22Rv1 (cell line): Measurements from ENCODE around the gene SCAMP2.
A peak's percentile ranks its signal among the peaks of the same experiment; 100 is the strongest.

ENCODE experiments used
- H3K27ac ChIP-seq: fragments of 450-650 bp; 2 replicates; pipeline ENCODE4 v1.5.1; 2017
- ZFX ChIP-seq: fragments of 450-650 bp; IDR thresholded peaks from 2 replicates; pipeline ENCODE4 v1.6.1; 2017; ENCODE audit warnings: antibody characterized with exemption, borderline replicate concordance
- TF ChIP-seq, protein P1 (sequence below): fragments of 450-650 bp; IDR thresholded peaks from 2 replicates; pipeline ENCODE4 v1.5.1; 2017; ENCODE audit warnings: mild to moderate bottlenecking

SCAMP2 gene

DNA sequence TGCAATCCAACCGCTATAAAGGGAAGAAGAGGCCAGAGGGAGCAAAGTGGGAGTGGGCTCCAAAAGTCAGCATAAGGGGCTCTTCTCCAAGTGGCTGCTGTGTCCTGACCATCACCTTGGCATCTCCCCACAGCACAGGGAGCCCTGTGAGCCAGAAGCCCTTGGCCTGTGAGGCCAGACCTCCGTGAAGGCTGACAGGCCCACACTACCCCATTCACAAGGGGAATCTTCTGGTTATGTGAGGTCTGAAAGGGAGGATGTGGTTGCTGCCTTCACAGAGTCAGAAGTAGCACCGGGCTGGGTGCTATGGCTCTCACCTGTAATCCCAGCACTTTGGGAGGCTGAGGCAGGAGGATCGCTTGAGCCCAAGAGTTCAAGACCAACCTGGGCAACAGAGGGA, 27.6 kb downstream of the SCAMP2 start:
- H3K27ac ChIP-seq: no peak overlapping the region
- TF ChIP-seq ZFX: no peak
- TF ChIP-seq, protein P1, sequence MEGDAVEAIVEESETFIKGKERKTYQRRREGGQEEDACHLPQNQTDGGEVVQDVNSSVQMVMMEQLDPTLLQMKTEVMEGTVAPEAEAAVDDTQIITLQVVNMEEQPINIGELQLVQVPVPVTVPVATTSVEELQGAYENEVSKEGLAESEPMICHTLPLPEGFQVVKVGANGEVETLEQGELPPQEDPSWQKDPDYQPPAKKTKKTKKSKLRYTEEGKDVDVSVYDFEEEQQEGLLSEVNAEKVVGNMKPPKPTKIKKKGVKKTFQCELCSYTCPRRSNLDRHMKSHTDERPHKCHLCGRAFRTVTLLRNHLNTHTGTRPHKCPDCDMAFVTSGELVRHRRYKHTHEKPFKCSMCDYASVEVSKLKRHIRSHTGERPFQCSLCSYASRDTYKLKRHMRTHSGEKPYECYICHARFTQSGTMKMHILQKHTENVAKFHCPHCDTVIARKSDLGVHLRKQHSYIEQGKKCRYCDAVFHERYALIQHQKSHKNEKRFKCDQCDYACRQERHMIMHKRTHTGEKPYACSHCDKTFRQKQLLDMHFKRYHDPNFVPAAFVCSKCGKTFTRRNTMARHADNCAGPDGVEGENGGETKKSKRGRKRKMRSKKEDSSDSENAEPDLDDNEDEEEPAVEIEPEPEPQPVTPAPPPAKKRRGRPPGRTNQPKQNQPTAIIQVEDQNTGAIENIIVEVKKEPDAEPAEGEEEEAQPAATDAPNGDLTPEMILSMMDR: no peak

DNA sequence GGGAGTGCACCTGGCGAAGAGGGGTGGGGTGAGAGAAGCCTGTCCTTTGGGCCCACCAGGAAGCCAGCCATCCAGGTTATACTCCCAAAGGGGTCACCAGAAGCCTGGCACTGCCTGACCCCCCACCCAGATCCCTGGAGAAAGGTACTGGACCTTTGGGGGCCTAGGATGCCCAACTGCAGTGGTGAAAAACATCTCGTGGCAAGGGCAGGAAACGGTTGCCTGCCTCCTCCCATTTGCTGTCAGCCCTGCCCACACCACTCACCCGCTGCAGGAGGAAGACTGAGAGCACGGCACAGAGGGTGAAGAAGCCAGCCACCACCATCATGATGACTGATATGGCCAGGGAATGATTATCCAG, 28.0 kb downstream of the SCAMP2 start:
- TF ChIP-seq, protein P1: no peak
- TF ChIP-seq ZFX: no peak
- H3K27ac ChIP-seq: no peak overlapping the region

DNA sequence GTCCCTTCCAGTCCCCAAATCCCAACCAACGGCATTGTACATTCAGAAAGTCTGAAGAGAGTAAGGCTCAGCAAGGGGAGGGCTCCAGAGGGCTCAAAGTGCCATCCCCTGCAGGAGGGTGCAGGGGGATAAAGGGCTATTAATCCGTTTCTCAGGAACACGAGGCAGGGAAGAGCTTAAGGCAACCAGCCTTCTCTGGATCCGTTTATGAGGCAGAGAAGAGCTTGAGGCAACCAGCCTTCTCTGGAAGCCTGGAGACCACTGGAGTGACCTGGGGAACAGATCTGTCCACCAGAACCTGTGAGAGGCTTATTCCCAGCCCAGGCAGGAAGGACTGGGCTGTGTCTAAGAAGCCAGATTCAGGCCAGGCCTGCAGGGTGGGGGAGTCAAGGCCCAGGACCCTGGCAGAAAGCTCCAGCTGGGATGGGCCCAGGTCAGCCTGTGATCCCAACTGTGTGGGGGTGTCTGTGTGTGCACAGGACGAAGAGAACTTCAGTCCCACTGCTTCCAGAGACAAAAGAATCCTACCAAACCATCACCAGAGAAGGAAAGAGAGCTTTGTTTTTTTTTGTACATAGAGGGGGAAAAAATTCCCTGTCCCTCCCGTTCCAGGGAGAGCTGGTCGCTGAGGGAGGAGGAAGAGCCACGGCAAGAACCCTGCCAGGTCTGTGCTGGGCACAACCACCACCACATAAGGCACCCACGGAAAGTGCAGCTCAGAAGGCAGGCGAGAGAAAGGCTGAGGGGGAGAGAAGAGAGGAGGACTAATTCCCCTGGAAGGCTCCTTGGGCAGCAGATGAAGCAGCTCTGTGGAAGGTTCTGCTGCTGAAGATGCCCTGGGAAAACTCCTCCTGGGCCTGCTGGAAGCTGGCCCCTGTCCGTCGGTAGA, 28.6 kb downstream of the SCAMP2 start:
- H3K27ac ChIP-seq: peak overlapping the region; percentile 89; the same call in 1 of the 2 replicates
- no peak for TF ChIP-seq ZFX
- TF ChIP-seq, protein P1: no peak

DNA sequence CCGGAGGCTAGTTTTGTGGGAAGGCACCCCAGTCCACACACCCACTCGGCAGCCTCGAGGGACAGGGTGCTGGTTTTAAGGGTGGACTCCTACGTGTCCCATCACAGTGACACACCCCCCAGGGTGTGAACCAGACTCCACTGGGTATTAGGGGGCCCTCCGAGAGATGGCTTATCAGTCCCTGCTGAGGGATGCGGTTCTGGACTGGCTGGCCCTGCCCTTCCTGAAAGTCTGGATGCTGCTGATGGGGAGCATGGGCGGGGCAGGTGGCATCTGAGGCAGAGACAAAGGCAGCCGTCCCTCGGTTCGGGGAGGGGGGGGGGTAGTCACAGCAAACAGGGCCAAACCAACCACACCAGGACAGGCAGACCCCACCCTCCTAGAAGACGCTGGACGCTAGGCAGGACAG, 29.3 kb downstream of the SCAMP2 start:
- no peak for TF ChIP-seq ZFX
- TF ChIP-seq, protein P1: no peak
- peak overlapping the region; percentile 89 for H3K27ac ChIP-seq

DNA sequence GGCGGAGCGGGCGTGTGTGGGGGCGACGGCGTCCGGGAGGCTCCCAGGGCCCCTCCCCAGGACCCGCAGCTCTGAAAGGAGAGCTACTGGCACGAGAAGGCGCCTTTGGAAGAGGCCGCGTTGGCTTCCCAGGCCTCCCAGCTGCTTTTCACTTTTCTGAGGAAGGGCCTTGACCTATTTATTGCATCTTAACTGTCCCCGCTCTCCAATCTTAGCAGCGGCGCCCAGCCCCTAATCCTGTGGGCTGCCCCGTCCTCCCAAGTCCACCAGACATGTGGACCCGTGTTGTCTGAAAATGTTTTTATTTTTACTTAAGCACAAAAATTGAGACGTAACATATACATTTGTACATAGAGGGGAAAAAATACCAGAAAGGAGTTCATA, 29.7 kb downstream of the SCAMP2 start:
- TF ChIP-seq ZFX: no peak
- TF ChIP-seq, protein P1: no peak
- peak overlapping the region; percentile 89 for H3K27ac ChIP-seq

DNA sequence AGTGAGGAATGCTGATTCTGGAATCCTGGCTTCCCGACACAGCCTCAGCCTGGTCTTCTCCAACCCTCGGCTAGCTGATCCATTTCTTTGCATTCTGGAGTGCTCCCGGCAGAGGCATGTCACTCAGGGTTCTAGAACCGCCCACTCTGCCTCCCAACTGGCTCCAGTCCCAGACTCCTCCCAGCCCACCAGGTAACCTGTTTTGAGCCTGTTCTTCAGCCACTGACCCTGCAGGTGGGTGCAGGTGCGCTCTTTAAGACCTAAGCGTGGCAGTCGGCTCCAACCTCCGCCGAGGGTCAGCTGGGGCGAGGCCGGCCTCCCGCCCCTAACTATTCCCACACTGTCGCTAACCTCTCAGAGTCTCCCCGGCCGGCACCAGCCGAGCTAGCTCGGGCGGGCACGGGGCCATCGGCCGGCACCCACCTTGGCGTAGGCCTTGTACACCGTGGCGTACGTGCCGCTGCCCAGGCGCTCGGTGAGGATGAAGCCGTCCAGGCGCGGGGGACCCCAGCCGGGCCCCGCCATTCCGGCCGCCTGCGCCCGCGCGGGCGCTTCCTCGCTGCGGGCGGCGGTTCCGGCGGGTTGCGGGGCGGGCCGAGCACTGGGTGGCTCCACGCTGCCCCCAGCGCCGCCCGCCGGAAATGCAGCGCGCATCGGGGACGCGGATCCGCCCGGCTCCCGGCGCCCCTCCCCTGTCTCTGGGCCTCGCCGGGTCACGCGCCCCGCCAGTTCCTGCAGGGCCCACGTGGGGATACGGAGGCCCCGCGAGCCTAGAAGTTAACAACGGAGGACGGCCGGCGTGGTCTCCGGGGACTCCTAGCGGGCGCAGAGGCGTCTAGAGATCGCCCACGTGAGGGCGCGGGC, 30.4 kb downstream of the SCAMP2 start, which contains the start of gene ULK3:
TSS of gene ULK3 (minus strand) at position 576 of the 864 bp plus-strand sequence. CDS start at position 525, 51 bp downstream.
- peak within 1 kb of the TSS; percentile 89 for H3K27ac ChIP-seq
- TF ChIP-seq, protein P1: peak; percentile 92
- no peak for TF ChIP-seq ZFX
